ENCODE results near the gene KLF9.

KLF9 gene

GRCh38 chr9:70363760-70364159 is 50.7 kb downstream of the KLF9 start:
- DNase-seq (ENCODE audit: low read depth in 2 of 2): no peak

GRCh38 chr9:70362952-70363351 is 51.5 kb downstream of the KLF9 start:
- DNase-seq (ENCODE audit: low read depth in 2 of 2): no peak

- DNase-seq (ENCODE audit: low read depth in 2 of 2): no peak
Observed at GRCh38 chr9:70355801-70356200, 58.7 kb downstream of the KLF9 start.

GRCh38 chr9:70352802-70353201 is 61.7 kb downstream of the KLF9 start:
- no peak for DNase-seq (ENCODE audit: low read depth in 2 of 2)

DNA sequence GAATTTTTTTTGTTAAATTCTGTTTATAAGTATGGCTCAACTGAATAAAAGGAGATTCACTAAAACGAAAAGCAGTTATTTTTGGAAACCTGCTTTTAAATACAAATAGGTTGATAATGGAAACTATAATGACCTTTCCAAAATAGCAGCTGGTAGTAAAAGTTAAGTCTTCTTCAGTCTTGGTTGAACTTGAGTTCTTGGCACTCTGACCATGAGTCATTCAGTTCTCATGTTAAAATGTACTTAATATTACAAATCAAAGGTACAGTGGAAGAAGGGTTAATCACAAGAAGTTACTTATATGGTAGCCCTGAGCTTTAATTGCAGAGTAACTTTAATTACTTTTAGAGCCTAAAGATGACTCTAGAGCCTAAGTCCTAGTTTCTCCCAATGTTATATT is 62.1 kb downstream of the KLF9 start:
- DNase-seq (ENCODE audit: low read depth in 2 of 2): no peak

DNA sequence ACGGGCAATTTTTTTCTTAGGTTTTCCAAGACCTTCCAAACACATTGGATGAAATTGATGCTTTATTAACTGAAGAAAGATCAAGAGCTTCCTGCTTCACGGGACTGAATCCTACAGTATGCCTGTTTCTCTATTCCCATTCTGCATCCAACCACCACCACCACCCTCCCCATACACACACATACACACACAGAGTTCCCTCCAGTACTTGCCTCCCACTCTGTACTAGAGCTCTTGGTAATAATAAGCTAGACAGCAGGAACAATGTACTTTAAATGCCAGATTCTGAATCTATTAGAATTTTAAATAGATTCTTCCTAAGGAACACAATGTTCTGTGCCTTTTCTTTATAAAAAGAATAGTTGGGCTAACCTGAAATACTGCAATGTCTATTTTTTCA is 67.4 kb downstream of the KLF9 start:
- DNase-seq (ENCODE audit: low read depth in 2 of 2): no peak

GRCh38 chr9:70340572-70340971 is 73.9 kb downstream of the KLF9 start:
- DNase-seq (ENCODE audit: low read depth in 2 of 2): no peak
